Left lobe of liver (tissue), 2 donors: Measurements from ENCODE around the gene MACROD2. TPM values are rescaled to one million over a fixed set of nuclear protein-coding genes. Genes with fewer than 3 reads are reported as not detected.
"Not testable (repeated sequence)": the region's sequence is repeated elsewhere in the genome, so short reads cannot be mapped to it uniquely, and the experiment has no call there.

Source experiments
- ATAC-seq: fragments of 200-7000 bp; cut with Tn5 transposase; one replicate; pipeline ENCODE4 v1.9.1; 2020; ENCODE audit warnings: mild to moderate bottlenecking, moderate library complexity
- DNase-seq: peaks from one replicate; pipeline ENCODE4 v3.0.0-alpha.2; 2020; ENCODE audit warnings: low spot score
- total RNA-seq: library from RNA; stranded (reverse); gene quantifications from one replicate; pipeline ENCODE4 v1.2.1, GENCODE V29; 2021
- donor health status: DM: no; HTN: no; CAD: no; lungs with moderate emphysema.
- donor health status: DM: no; HTN: yes; CAD: no.

MACROD2 gene
- total RNA-seq, 1 donor from 2014 or later, result 3.7 TPM

GRCh38 chr20:14918976-14919375, 923.7 kb downstream of the MACROD2 start:
- no peak for DNase-seq
- no peak for ATAC-seq

GRCh38 chr20:14919501-14920081, 924.3 kb downstream of the MACROD2 start:
- DNase-seq (no peak), ATAC-seq (no peak)

- no peak for DNase-seq
- no peak for ATAC-seq
Measured at GRCh38 chr20:14921513-14921912, 926.2 kb downstream of the MACROD2 start.

- ATAC-seq, result no peak
- no peak for DNase-seq
Measured at GRCh38 chr20:14922503-14923267, 927.4 kb downstream of the MACROD2 start.

GRCh38 chr20:14924433-14924832, 929.1 kb downstream of the MACROD2 start:
- ATAC-seq, result no peak
- DNase-seq, result no peak

- DNase-seq (no peak), ATAC-seq (no peak)
Measured at GRCh38 chr20:14925300-14925699, 930.0 kb downstream of the MACROD2 start.

- not testable (repeated sequence) for ATAC-seq, DNase-seq
Measured at GRCh38 chr20:14926436-14926835, 931.1 kb downstream of the MACROD2 start.

GRCh38 chr20:14928083-14928482, 932.8 kb downstream of the MACROD2 start:
- ATAC-seq, result no peak
- no peak for DNase-seq

- ATAC-seq, result no peak
- no peak for DNase-seq
Measured at GRCh38 chr20:14929388-14929787, 934.1 kb downstream of the MACROD2 start.

GRCh38 chr20:14932040-14932439, 936.7 kb downstream of the MACROD2 start:
- ATAC-seq (no peak), DNase-seq (no peak)

- DNase-seq (no peak), ATAC-seq (no peak)
Measured at GRCh38 chr20:14935285-14935684, 940.0 kb downstream of the MACROD2 start.

- DNase-seq, result no peak
- no peak for ATAC-seq
Measured at GRCh38 chr20:14937021-14937420, 941.7 kb downstream of the MACROD2 start.

GRCh38 chr20:14937846-14938245, 942.5 kb downstream of the MACROD2 start:
- no peak for DNase-seq
- no peak for ATAC-seq

GRCh38 chr20:14947536-14947935, 952.2 kb downstream of the MACROD2 start:
- DNase-seq (no peak), ATAC-seq (no peak)

GRCh38 chr20:14947946-14948345, 952.6 kb downstream of the MACROD2 start:
- ATAC-seq, result no peak
- DNase-seq, result no peak

GRCh38 chr20:14948416-14948815, 953.1 kb downstream of the MACROD2 start:
- peak; percentile 89 for ATAC-seq

GRCh38 chr20:14950633-14951032, 955.3 kb downstream of the MACROD2 start:
- ATAC-seq (no peak), DNase-seq (no peak)

More at GRCh38 chr20:14948416-14948815, 953.1 kb downstream of the MACROD2 start:
- DNase-seq, result no peak

GRCh38 chr20:14951105-14951504, 955.8 kb downstream of the MACROD2 start:
- DNase-seq, result no peak
- no peak for ATAC-seq

- peak; percentile 39 for ATAC-seq
- no peak for DNase-seq
Measured at GRCh38 chr20:14951707-14952418, 956.5 kb downstream of the MACROD2 start.

GRCh38 chr20:14953736-14954135, 958.4 kb downstream of the MACROD2 start:
- ATAC-seq, result no peak
- DNase-seq, result no peak

GRCh38 chr20:14955399-14955798, 960.1 kb downstream of the MACROD2 start:
- DNase-seq (no peak), ATAC-seq (no peak)

- ATAC-seq, result peak; percentile 59
- DNase-seq, result no peak
Measured at GRCh38 chr20:14956026-14956425, 960.7 kb downstream of the MACROD2 start.
